OCI-LY1 (cell line): ENCODE measurements around the gene PNMT.

Source experiments
- CTCF ChIP-seq: fragments of 200-600 bp; sonication (generic), shearing (Covaris generic); IDR thresholded peaks from 2 replicates; pipeline ENCODE4 v1.5.1; 2017; ENCODE audit warnings: mild to moderate bottlenecking, antibody characterized with exemption, low read length, moderate library complexity, mixed read lengths
- EZH2 ChIP-seq: fragments of 200-600 bp; sonication (generic), shearing (Covaris generic); IDR thresholded peaks from 2 replicates; pipeline ENCODE4 v1.8.0; 2017; ENCODE audit warnings: borderline replicate concordance, mixed run types, mild to moderate bottlenecking, antibody characterized with exemption, low read length, moderate library complexity, mixed read lengths

- TF ChIP-seq EZH2 (no peak), CTCF (no peak)
Measured at GRCh38 chr17:39631403-39631802, 36.9 kb upstream of the PNMT start.
